HG02943 (cell line): Measurements from ENCODE around the gene DLK1.

Experiments used
- ATAC-seq: cut with Tn5 transposase; IDR thresholded peaks from one replicate; pipeline ENCODE4 v1.9.1; 2021; ENCODE audit warnings: mild to moderate bottlenecking, low read depth, moderate library complexity; ENCODE audit not compliant: unreplicated experiment

The DLK1 gene

GRCh38 chr14:100731846-100732765 lies 5.4 kb downstream of the DLK1 start:
- ATAC-seq: no peak

- no peak for ATAC-seq
These were observed 6.0 kb downstream of the DLK1 start for GRCh38 chr14:100732766-100733100.

GRCh38 chr14:100733152-100733850 lies 6.6 kb downstream of the DLK1 start:
- ATAC-seq: no peak

GRCh38 chr14:100734031-100734990 lies 7.6 kb downstream of the DLK1 start:
- ATAC-seq: no peak

GRCh38 chr14:100735271-100735670 lies 8.6 kb downstream of the DLK1 start:
- no peak for ATAC-seq

- no peak for ATAC-seq
These were observed 9.8 kb downstream of the DLK1 start for GRCh38 chr14:100736269-100737180.

GRCh38 chr14:100737526-100737925 lies 10.8 kb downstream of the DLK1 start:
- ATAC-seq: no peak

GRCh38 chr14:100738269-100738691 lies 11.6 kb downstream of the DLK1 start:
- no peak for ATAC-seq

GRCh38 chr14:100738704-100739131 lies 12.0 kb downstream of the DLK1 start:
- no peak for ATAC-seq

GRCh38 chr14:100739306-100739705 lies 12.6 kb downstream of the DLK1 start:
- ATAC-seq: no peak

- no peak for ATAC-seq
These were observed 13.6 kb downstream of the DLK1 start for GRCh38 chr14:100740196-100740825.

- ATAC-seq: no peak
These were observed 14.2 kb downstream of the DLK1 start for GRCh38 chr14:100740929-100741328.

- ATAC-seq: no peak
These were observed 15.3 kb downstream of the DLK1 start for GRCh38 chr14:100741966-100742365.

GRCh38 chr14:100746326-100746725 lies 19.6 kb downstream of the DLK1 start:
- ATAC-seq: no peak

GRCh38 chr14:100747021-100747586 lies 20.4 kb downstream of the DLK1 start:
- ATAC-seq: no peak

- ATAC-seq: no peak
These were observed 21.0 kb downstream of the DLK1 start for GRCh38 chr14:100747736-100748135.

GRCh38 chr14:100748403-100748802 lies 21.7 kb downstream of the DLK1 start:
- ATAC-seq: no peak

- ATAC-seq: no peak
These were observed 22.3 kb downstream of the DLK1 start for GRCh38 chr14:100748944-100749343.
